SU-DHL-6 (cell line): ENCODE results near the gene OR10AG1.

Source experiments
- CTCF ChIP-seq: fragments of 200-600 bp; sonication (generic); IDR thresholded peaks from one replicate; pipeline ENCODE4 v1.5.1; 2017; ENCODE audit warnings: antibody characterized with exemption, mild to moderate bottlenecking, low read length, moderate library complexity; ENCODE audit not compliant: insufficient read depth, poor library complexity, severe bottlenecking
- EZH2phosphoT487 ChIP-seq: fragments of 200-600 bp; sonication (generic), shearing (Covaris generic); conservative IDR thresholded peaks from 2 replicates; pipeline ENCODE4 v1.6.1; 2018; ENCODE audit warnings: mild to moderate bottlenecking, antibody characterized with exemption, low read length, moderate library complexity, mixed read lengths

- TF ChIP-seq CTCF: no peak
- no peak for TF ChIP-seq EZH2phosphoT487
Measured at GRCh38 chr11:55936300-55936699, 33.4 kb downstream of the OR10AG1 start, which contains the start of gene OR5I1.
